Measurements from ENCODE around the gene UBAC2. TPM values are rescaled to one million over a fixed set of nuclear protein-coding genes. Genes with fewer than 3 reads are reported as not detected.

Gene UBAC2
- total and polyA plus RNA-seq, 4 donors, result 32.9 to 42.3 (median 35.3) TPM

GRCh38 chr13:99316657-99317256, 116.1 kb downstream of the UBAC2 start (continued):
- TF ChIP-seq ZBTB33 (IDR thresholded peaks at IDR 0.05), result no peak
- no peak for TF ChIP-seq YY1 (IDR thresholded peaks at IDR 0.05)
- no peak for TF ChIP-seq GABPA (IDR thresholded peaks at IDR 0.05 in 1 of 2, conservative IDR thresholded peaks at IDR 0.05 in 1 of 2)
- no peak for TF ChIP-seq TAF1 (conservative IDR thresholded peaks at IDR 0.05)
- TF ChIP-seq RXRA (IDR thresholded peaks at IDR 0.05), result no peak

GRCh38 chr13:99320693-99321481, 120.2 kb downstream of the UBAC2 start:
- Histone ChIP-seq H3K9me3 (ENCODE audit: control insufficient read depth in 4 of 4, low read length in 3 of 4) (no peaks in the 10 kb centered on the region), H3K36me3 (ENCODE audit: control insufficient read depth in 4 of 4, insufficient read depth in 3 of 4, low read depth in 1 of 4, low read length in 3 of 4) (peaks cover 0 to 7% (median 3%) of the 10 kb centered on the region in 4 donors), H3K27me3 (ENCODE audit: control insufficient read depth in 4 of 4, insufficient read depth in 4 of 4, low read length in 3 of 4) (no peaks in the 10 kb centered on the region), H3K9ac (ENCODE audit: low read depth in 1 of 2, low read length in 2 of 2) (no peak overlapping the region), H3K4me3 (ENCODE audit: low read depth in 1 of 3, low read length in 3 of 3) (no peak overlapping the region), H3K27ac (ENCODE audit: low read depth in 1 of 2, low read length in 2 of 2) (no peak overlapping the region), H3K4me1 (ENCODE audit: control insufficient read depth in 4 of 4, insufficient read depth in 4 of 4, low read length in 3 of 4) (no peaks in the 10 kb centered on the region)
- 91% methylated on average over 5 of the region's 5 CpGs for WGBS
- DNase-seq (ENCODE audit: low spot score), result no peak
- TF ChIP-seq TAF1 (conservative IDR thresholded peaks at IDR 0.05), result no peak
- no peak for TF ChIP-seq FOXA1 (IDR thresholded peaks at IDR 0.05)
- TF ChIP-seq NR2F2 (IDR thresholded peaks at IDR 0.05), result no peak
- TF ChIP-seq REST (IDR thresholded peaks at IDR 0.05), result no peak
- no peak for TF ChIP-seq GABPA (IDR thresholded peaks at IDR 0.05 in 1 of 2, conservative IDR thresholded peaks at IDR 0.05 in 1 of 2)
- TF ChIP-seq RXRA (IDR thresholded peaks at IDR 0.05), result no peak
- no peak for TF ChIP-seq SP1 (IDR thresholded peaks at IDR 0.05)
- TF ChIP-seq ZBTB33 (IDR thresholded peaks at IDR 0.05), result no peak
- no peak for TF ChIP-seq JUND (IDR thresholded peaks at IDR 0.05)
- TF ChIP-seq CTCF (IDR thresholded peaks at IDR 0.05; ENCODE audit: low read depth, low read length, missing input control), result no peak
- no peak for TF ChIP-seq ATF3 (IDR thresholded peaks at IDR 0.05)
